Tongue (tissue), 2 donors: ENCODE data around the gene STPG2. TPM values are rescaled to one million over a fixed set of nuclear protein-coding genes. Genes with fewer than 3 reads are reported as not detected.
A peak's percentile ranks its signal among the peaks of the same experiment; 100 is the strongest.

Experiments
- DNase-seq: peaks from one replicate; pipeline ENCODE4 v3.0.0-alpha.2; 2015
- total RNA-seq: library from RNA; depleted of rRNA; stranded (reverse); fragments of >200 nt; gene quantifications from one replicate; pipeline ENCODE4 v1.2.3, GENCODE V29; 2014

Gene STPG2
- 0.31 TPM for total RNA-seq

GRCh38 chr4:98143001-98143899, at the start of gene STPG2:
Gene STPG2 (minus strand): TSS chr4:98143476.
- peak; percentile 93 for DNase-seq

- no peak for DNase-seq
These were observed 42.0 kb upstream of the STPG2 start for GRCh38 chr4:98185279-98185678.

DNA sequence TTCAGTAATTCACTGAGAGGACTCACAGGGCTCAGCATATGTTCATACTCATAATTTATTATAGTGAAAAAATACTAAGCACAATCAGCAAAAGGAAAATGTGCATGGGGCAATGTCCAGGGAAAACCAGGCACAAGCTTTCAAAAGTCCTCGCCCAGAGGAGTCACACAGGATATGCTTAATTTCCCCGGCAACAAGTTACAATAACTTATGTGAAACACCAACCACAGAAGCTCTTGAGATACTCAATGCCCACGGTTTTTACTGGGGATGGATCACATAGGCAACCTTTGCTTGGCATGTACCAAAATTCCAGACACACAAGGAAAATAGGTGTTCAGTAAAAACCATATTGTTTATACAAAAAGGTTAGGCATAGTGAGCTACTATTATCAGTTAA, 38.5 kb upstream of the STPG2 start:
- no peak for DNase-seq

GRCh38 chr4:98179951-98180350, 36.7 kb upstream of the STPG2 start:
- no peak for DNase-seq

- DNase-seq: no peak
These were observed 33.3 kb upstream of the STPG2 start for GRCh38 chr4:98176531-98176930.

DNA sequence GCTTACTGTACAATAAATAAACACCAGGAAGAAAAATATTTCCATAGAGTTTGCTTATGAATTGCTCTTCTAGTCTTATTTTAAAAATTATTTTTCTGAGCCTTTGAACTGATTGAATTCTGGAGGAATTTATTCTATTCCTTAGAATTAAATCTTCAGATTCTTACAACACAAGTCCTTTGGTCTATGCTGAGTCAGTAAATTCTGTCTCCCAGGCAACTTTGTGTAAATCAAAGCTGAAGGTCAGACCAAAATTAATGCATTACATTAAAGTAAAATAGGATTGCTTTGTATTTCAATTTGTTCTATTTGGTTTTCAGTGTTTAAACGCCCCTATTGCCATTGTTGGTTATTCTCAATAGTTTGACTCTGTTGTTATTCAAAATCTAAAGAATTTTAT, 26.8 kb upstream of the STPG2 start:
- DNase-seq: no peak

DNA sequence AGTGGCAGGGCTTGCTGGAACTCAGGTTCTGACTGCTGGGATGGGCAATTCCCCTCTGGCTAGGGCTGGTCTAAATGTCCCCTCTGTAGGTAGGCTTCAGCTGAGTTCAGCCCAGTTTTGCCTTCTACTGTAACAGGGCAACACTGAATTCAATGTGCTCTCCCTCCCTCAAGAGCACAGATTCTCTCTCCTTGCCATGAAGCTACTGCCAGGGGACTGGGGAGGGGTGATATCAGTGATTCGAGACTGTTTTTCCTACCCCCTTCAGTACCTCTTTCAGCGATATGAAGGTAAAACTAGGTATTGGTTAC, 23.4 kb upstream of the STPG2 start:
- DNase-seq: no peak

DNA sequence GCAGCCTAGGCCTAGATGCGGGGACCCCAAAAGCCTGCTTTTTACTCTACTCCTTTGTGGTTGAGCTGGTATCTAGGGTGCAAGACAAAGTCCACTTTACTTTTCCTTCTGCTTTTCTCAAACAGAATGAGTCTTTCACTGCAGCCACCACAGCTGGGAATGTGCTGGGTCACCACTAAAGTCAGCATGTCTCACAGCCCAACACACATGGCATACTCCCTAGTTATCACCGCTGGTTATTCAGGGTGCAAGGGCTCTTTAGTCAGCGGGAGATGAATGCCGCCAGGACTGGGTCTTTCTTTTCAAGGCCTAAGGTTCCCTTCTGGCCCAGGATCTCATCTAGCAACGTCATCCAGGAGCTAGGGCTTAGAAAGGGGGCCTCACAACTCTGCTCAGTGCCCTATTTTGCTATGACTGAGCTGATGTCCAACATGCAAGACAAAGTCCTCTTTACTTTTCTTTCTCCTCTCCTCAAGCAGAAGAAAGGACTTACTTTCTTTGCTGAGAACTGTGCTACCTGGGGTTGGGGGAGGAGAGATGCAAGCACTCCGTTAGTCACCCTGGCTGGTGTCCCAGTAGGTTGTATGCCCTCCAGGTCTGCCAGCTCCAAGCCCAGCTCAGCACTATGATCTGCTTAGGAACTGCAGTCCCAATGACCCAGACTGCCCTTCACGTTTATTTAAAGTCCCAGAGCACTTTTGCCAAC, 22.9 kb upstream of the STPG2 start:
- no peak for DNase-seq

DNA sequence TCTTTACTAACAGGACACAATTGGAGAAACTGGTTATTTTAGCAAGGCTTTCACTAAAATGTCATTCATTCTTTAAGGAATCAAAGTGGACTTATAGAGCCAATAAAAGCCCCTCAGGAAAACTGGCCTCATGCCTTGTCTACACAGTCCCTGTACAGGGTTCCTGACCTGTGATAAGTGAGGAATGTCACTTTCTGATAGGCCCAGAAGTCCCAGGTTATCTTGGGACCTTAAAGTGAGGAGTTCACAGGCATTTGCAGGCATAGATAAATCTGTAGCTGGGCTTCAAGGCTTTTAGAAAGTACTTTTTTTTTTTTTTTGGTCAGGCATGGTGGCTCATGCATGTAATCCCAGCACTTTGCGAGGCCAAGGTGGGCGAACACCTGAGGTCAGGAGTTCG, 19.4 kb upstream of the STPG2 start:
- DNase-seq: no peak

- DNase-seq: no peak
These were observed 8.1 kb upstream of the STPG2 start for GRCh38 chr4:98151145-98151924.

DNA sequence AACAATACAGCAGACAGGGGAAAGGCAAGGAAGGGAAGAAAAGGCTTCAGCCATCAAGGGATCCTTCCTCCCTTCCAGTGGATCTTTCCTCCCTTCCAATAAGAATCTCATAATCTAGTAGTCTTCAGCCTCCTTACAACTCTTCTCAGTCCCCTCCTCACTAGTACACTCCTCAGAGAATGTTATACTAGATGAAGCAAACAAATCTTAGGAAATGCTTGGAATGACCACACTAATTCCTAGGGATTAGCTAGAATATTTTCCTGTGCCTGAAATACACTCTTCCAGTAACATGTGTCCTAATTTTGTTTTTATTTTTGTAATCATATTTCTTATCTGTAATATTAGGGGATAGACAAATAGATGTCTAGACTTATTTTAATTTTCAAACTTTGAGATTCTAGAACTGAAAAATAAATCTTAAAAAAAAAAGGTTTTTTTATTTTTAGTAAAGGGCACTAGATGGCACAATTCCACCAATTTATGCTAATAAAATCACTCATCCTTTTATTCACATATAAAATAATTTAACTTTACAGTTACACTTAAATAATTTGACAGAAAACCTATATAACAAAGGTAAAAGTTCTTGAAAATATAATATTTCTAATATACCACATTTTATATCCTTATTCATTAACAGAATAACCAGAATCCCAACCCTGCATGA, 7.0 kb upstream of the STPG2 start:
- peak; percentile 15 for DNase-seq

GRCh38 chr4:98148856-98149255, 5.6 kb upstream of the STPG2 start:
- DNase-seq: no peak

DNA sequence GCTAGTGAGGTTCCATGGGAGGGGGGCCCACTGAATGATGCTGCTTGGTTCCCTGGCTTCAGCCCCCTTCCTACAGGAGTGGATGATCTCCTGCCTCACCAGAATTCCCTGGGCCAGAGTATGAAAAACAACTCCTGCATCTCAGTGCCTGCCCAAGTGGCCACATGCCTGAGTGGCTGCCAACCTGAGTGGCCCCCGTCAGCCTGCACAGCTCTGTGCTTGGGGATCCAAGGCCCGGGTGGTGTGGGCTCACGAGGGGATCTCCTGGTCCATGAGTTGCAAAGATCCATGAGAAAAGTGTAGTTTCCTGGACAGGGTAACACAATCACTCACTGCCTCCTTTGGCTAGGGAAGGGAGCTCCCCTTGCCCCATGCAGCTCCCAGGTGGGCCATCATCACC, 17.1 kb downstream of the STPG2 start:
- DNase-seq: no peak

DNA sequence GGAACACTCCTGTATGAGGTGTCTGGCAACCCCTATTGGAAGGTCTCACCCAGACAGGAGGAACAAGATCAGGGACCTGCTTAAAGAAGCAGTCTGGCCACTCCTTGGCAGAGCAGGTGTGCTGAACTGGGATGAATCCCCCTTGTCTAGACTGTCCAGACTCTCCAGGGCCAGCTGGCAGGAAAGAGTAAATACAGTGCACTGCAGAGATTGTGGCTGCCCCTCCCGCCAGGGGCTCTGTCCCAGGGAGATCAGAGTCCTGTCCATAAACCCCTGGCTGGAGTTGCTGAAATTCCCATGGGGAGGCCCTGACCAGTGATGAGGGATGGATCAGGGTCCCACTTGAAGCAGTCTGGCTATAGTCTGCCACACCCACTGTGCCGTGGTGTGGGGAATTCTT, 17.7 kb downstream of the STPG2 start:
- DNase-seq: no peak

DNA sequence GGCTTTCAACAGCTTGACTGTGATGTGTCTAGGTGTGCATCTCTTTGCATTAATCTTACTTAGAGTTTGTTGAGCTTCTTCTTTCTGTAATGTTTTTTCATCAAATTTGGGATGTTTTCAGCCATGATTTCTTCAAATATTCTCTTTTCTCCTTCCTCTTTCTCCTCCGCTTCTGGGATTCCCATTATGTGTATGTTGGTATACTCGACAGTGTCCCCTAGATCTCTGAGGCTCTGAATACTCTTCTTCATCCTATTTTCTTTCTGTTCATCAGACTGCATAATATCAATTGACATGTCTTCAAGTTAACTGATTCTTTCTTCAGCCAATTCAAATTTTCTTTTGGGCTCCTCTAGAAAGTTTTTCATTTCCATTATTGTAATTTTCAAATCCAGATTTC, 25.9 kb downstream of the STPG2 start:
- DNase-seq: no peak

- DNase-seq: peak; percentile 83
These were observed 30.3 kb downstream of the STPG2 start for GRCh38 chr4:98113012-98113411.

- no peak for DNase-seq
These were observed 32.3 kb downstream of the STPG2 start for GRCh38 chr4:98110929-98111328.

- DNase-seq: peak; percentile 5
These were observed 33.1 kb downstream of the STPG2 start for GRCh38 chr4:98110214-98110613.

GRCh38 chr4:98102660-98103059, 40.6 kb downstream of the STPG2 start:
- no peak for DNase-seq

- no peak for DNase-seq
These were observed 41.3 kb downstream of the STPG2 start for GRCh38 chr4:98101988-98102387.

- no peak for DNase-seq
These were observed 44.5 kb downstream of the STPG2 start for GRCh38 chr4:98098764-98099163.

- DNase-seq: no peak
These were observed 49.2 kb downstream of the STPG2 start for GRCh38 chr4:98094118-98094517.

DNA sequence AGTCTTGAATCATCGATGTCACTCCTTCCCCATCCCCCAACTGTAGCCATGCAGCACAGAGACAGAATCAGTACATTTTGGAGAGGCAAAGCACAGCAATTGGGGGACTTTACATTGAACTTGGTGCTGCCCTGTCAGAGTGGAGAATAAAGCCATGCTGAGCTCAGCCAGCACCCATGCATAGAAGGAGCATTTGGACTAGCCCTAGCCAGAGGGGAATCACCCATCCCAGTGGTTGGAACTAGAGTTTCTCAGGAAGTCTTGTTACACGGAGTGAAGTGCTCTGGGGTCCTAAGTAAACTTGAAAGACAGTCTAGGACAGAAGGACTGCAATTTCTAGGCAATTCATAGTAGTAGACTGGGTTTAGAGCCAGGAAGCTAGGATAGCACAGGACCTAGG, 49.6 kb downstream of the STPG2 start:
- no peak for DNase-seq
